Fibroblast of lung (primary cell): ENCODE data around the gene ADAMTS16. TPM values are rescaled to one million over a fixed set of nuclear protein-coding genes. Genes with fewer than 3 reads are reported as not detected.
A peak's percentile ranks its signal among the peaks of the same experiment; 100 is the strongest.

ENCODE experiments used
- DNase-seq, 2 donors: peaks; one replicate each; pipeline versions ENCODE4 v3.0.0 to v3.0.0-alpha.2; 2010; ENCODE audit warnings: low read depth in 2 of 2
- H2AFZ ChIP-seq: 2 replicates; pipeline ENCODE4 v1.5.1; 2012; ENCODE audit warnings: low read length, control low read depth, inconsistent platforms
- H3K27ac ChIP-seq: 2 replicates; pipeline ENCODE4 v1.5.1; 2011; ENCODE audit warnings: low read length, control low read depth; ENCODE audit not compliant: insufficient read depth
- H3K27me3 ChIP-seq: 2 replicates; pipeline ENCODE4 v1.5.1; 2011; ENCODE audit warnings: mild to moderate bottlenecking, low read length; ENCODE audit not compliant: control insufficient read depth, insufficient read depth
- H3K36me3 ChIP-seq: 2 replicates; pipeline ENCODE4 v1.5.1; 2011; ENCODE audit warnings: low read length; ENCODE audit not compliant: control insufficient read depth, insufficient read depth
- H3K4me1 ChIP-seq: 2 replicates; pipeline ENCODE4 v1.5.1; 2011; ENCODE audit warnings: low read length; ENCODE audit not compliant: control insufficient read depth, insufficient read depth; ENCODE audit errors: extremely low read depth
- H3K4me2 ChIP-seq: 2 replicates; pipeline ENCODE4 v1.5.1; 2011; ENCODE audit warnings: low read length, control low read depth; ENCODE audit not compliant: insufficient read depth; ENCODE audit errors: extremely low read depth
- H3K4me3 ChIP-seq, 4 experiments: fragments of 200-600 bp in 1 of 4; sonication (generic) in 1 of 4; replicated peaks in 1 of 4; 2 replicates each; pipeline ENCODE4 v1.5.1; 2011 to 2016; ENCODE audit warnings: low read length in 4 of 4, low read depth in 3 of 4, mild to moderate bottlenecking in 3 of 4, control low read depth in 2 of 4, inconsistent platforms in 1 of 4, mixed read lengths in 1 of 4; ENCODE audit not compliant: insufficient read depth in 1 of 4; ENCODE audit errors: control extremely low read depth in 1 of 4
- H3K79me2 ChIP-seq: 2 replicates; pipeline ENCODE4 v1.5.1; 2012; ENCODE audit warnings: mild to moderate bottlenecking, low read length, inconsistent platforms; ENCODE audit not compliant: control insufficient read depth, insufficient read depth
- H3K9ac ChIP-seq: 2 replicates; pipeline ENCODE4 v1.5.1; 2011; ENCODE audit warnings: mild to moderate bottlenecking, low read length, control low read depth; ENCODE audit not compliant: insufficient read depth
- H3K9me3 ChIP-seq: 2 replicates; pipeline ENCODE4 v1.5.1; 2012; ENCODE audit warnings: low read depth, low read length; ENCODE audit not compliant: control insufficient read depth, insufficient read depth
- H4K20me1 ChIP-seq: 2 replicates; pipeline ENCODE4 v1.5.1; 2011; ENCODE audit warnings: low read length; ENCODE audit not compliant: control insufficient read depth, insufficient read depth; ENCODE audit errors: extremely low read depth
- CTCF ChIP-seq, 2 donors: IDR thresholded peaks in 1 of 2; conservative IDR thresholded peaks in 1 of 2; 1 replicate in 1 of 2; 2 replicates in 1 of 2; pipeline ENCODE4 v1.5.1; 2011 to 2012; ENCODE audit warnings: low read length in 2 of 2, control low read depth in 1 of 2, inconsistent platforms in 1 of 2, low read depth in 1 of 2, mild to moderate bottlenecking in 1 of 2
- EZH2 ChIP-seq: IDR thresholded peaks from 2 replicates; pipeline ENCODE4 v1.5.1; 2012; ENCODE audit warnings: low read length, control low read depth, mild to moderate bottlenecking; ENCODE audit errors: missing control alignments
- polyA plus RNA-seq, 2 donors: library from polyadenylated mRNA; depleted of rRNA in 1 of 2; stranded (reverse) in 1 of 2; unstranded in 1 of 2; fragments of >200 nt; gene quantifications; 2 replicates each; pipeline ENCODE4 v1.2.1, GENCODE V29; 2011 to 2012; ENCODE audit warnings: missing spikeins in 1 of 2
- total RNA-seq: library from RNA; depleted of rRNA; stranded (reverse); fragments of >200 nt; gene quantifications from 2 replicates; pipeline ENCODE4 v1.2.1, GENCODE V29; 2014

ADAMTS16 gene
- total and polyA plus RNA-seq, 2 donors (not counting 1 experiment from before 2014, with no cell fraction given): 0.06 to 0.17 TPM

DNA sequence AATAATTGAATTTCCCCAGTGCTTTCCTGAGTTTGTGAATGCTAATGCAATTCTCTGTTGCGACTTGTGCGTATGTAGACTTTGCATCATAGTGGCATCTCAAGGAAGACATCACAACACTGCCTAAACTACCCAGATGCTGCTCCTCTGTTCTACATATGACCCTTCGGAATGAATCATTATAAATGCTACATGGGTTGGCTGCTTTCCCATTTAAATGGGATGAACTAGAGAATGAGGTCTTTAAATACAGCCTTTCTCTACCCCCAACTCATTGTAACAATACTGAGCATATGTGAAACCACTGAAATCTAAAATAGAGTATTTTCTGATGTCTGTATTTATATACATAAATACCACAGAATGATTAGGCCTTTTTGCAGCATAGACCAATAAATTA lies 145.8 kb downstream of the ADAMTS16 start:
- Histone ChIP-seq H3K9ac (no peak overlapping the region), H3K27me3 (no peaks in the 10 kb centered on the region), H3K36me3 (no peaks in the 10 kb centered on the region), H3K4me2 (no peak overlapping the region), H3K27ac (no peak overlapping the region), H3K4me3 (no peak overlapping the region), H3K4me1 (no peaks in the 10 kb centered on the region), H4K20me1 (no peaks in the 10 kb centered on the region), H3K9me3 (no peaks in the 10 kb centered on the region), H3K79me2 (no peaks in the 10 kb centered on the region), H2AFZ (no peak overlapping the region)
- DNase-seq: peak in 1 of 2 donors; percentile 34
- TF ChIP-seq CTCF (conservative IDR thresholded peaks at IDR 0.05 in 1 of 2, IDR thresholded peaks at IDR 0.05 in 1 of 2; ENCODE audit: low read depth in 1 of 2, low read length in 2 of 2): no peak
- no peak for TF ChIP-seq EZH2

DNA sequence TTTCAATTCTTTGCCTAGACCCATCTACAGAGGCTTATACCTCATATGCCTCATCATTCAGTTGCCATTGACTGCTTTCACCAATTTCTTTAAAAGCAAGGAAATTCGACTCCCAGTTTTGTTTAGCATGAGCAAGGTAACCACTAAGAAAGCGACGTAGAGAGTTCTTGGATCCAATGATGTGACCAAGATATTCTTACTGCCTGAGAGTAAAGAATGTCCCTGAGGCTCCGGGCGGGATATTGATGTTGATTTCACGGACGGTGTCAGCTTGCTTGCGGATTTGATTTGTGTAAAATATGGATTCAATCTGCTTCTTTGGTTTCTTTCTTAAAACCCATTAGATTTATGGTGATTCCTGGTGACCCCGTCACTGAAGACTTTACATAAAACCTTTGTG lies 147.3 kb downstream of the ADAMTS16 start:
- no peak for DNase-seq
- no peak overlapping the region for H3K4me2 ChIP-seq
- no peaks in the 10 kb centered on the region for H3K79me2 ChIP-seq
- no peak overlapping the region for H3K27ac ChIP-seq
- H3K9ac ChIP-seq: no peak overlapping the region
- H3K4me1 ChIP-seq: no peaks in the 10 kb centered on the region
- no peaks in the 10 kb centered on the region for H4K20me1 ChIP-seq
- no peak overlapping the region for H3K4me3 ChIP-seq
- H3K36me3 ChIP-seq: no peaks in the 10 kb centered on the region
- no peaks in the 10 kb centered on the region for H3K9me3 ChIP-seq
- TF ChIP-seq EZH2 (no peak), CTCF (conservative IDR thresholded peaks at IDR 0.05 in 1 of 2, IDR thresholded peaks at IDR 0.05 in 1 of 2; ENCODE audit: low read depth in 1 of 2, low read length in 2 of 2) (no peak)
- no peak overlapping the region for H2AFZ ChIP-seq
- H3K27me3 ChIP-seq: no peaks in the 10 kb centered on the region

DNA sequence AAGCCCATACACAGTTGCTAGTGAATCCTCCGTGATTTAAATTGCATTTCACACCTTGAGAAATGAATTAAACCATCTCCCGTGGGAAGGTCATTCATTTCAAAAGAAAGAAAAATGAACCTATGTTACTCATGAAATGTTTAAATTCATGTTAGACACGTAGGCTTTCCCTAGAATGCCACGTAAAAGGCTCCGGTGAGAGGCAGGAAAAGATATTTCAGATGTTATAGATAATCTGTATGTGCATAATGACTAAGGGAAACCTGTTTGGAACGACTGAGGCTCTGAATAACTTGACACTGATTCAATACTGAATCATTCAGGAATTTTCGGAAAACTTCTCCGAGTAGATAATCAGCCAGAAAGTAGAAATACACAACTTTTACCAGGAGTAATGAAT lies 148.1 kb downstream of the ADAMTS16 start:
- H4K20me1 ChIP-seq: no peaks in the 10 kb centered on the region
- no peak overlapping the region for H3K9ac ChIP-seq
- H3K36me3 ChIP-seq: no peaks in the 10 kb centered on the region
- TF ChIP-seq CTCF (conservative IDR thresholded peaks at IDR 0.05 in 1 of 2, IDR thresholded peaks at IDR 0.05 in 1 of 2; ENCODE audit: low read depth in 1 of 2, low read length in 2 of 2) (no peak), EZH2 (no peak)
- H3K9me3 ChIP-seq: no peaks in the 10 kb centered on the region
- H3K4me3 ChIP-seq: no peak overlapping the region
- no peaks in the 10 kb centered on the region for H3K4me1 ChIP-seq
- DNase-seq: peak in 1 of 2 donors; percentile 89
- H2AFZ ChIP-seq: no peak overlapping the region
- no peak overlapping the region for H3K4me2 ChIP-seq
- no peak overlapping the region for H3K27ac ChIP-seq
- H3K79me2 ChIP-seq: no peaks in the 10 kb centered on the region
- H3K27me3 ChIP-seq: no peaks in the 10 kb centered on the region
